Endometrial microvascular endothelial cells (primary cell): Measurements from ENCODE around the gene LSM4. TPM values are rescaled to one million over a fixed set of nuclear protein-coding genes. Genes with fewer than 3 reads are reported as not detected.

Experiments
- in situ Hi-C: cut with HindIII; loops from 2 replicates; pipeline ENCODE4 v1.10.0; 2017; ENCODE audit warnings: low sequenced_read_pairs, low pct_unique_long_range_greater_than_20kb; ENCODE audit errors: inconsistent ontology term
- total RNA-seq: library from RNA; depleted of rRNA; stranded (reverse); fragments of >200 nt; gene quantifications from one replicate; pipeline ENCODE4 v1.2.3, GENCODE V29; 2015; ENCODE audit errors: inconsistent ontology term

Gene LSM4
- total RNA-seq, 1 donor from 2014 or later = 293 TPM

GRCh38 chr19:18317961-18318800, 4.7 kb downstream of the LSM4 start:
- in situ Hi-C loops = no loop called here

GRCh38 chr19:18313398-18313797, 9.5 kb downstream of the LSM4 start:
- in situ Hi-C loops = no loop called here

- in situ Hi-C loops = no loop called here
Measured at GRCh38 chr19:18312092-18312534, 10.8 kb downstream of the LSM4 start.

GRCh38 chr19:18311502-18312091, 11.3 kb downstream of the LSM4 start:
- in situ Hi-C loops = no loop called here

GRCh38 chr19:18310966-18311365, 11.9 kb downstream of the LSM4 start:
- in situ Hi-C loops = no loop called here

GRCh38 chr19:18310118-18310909, 12.6 kb downstream of the LSM4 start:
- in situ Hi-C loops = no loop called here

GRCh38 chr19:18309525-18310064, 13.3 kb downstream of the LSM4 start:
- in situ Hi-C loops = no loop called here

GRCh38 chr19:18308948-18309325, 13.9 kb downstream of the LSM4 start:
- in situ Hi-C loops = no loop called here

- in situ Hi-C loops = no loop called here
Measured at GRCh38 chr19:18308051-18308947, 14.6 kb downstream of the LSM4 start.

GRCh38 chr19:18307271-18307681, 15.6 kb downstream of the LSM4 start:
- in situ Hi-C loops = no loop called here

GRCh38 chr19:18306888-18307260, 16.0 kb downstream of the LSM4 start:
- in situ Hi-C loops = no loop called here

- in situ Hi-C loops = no loop called here
Measured at GRCh38 chr19:18306209-18306887, 16.5 kb downstream of the LSM4 start.

- in situ Hi-C loops = no loop called here
Measured at GRCh38 chr19:18304458-18305310, 18.2 kb downstream of the LSM4 start.

- in situ Hi-C loops = no loop called here
Measured at GRCh38 chr19:18304208-18304457, 18.7 kb downstream of the LSM4 start.

GRCh38 chr19:18301718-18302111, 21.2 kb downstream of the LSM4 start:
- in situ Hi-C loops = no loop called here

- in situ Hi-C loops = no loop called here
Measured at GRCh38 chr19:18300930-18301717, 21.8 kb downstream of the LSM4 start.

- in situ Hi-C loops = no loop called here
Measured at GRCh38 chr19:18299654-18300053, 23.2 kb downstream of the LSM4 start.
